HT1080 (cell line): Measurements from ENCODE around the gene CTNNBL1. TPM values are rescaled to one million over a fixed set of nuclear protein-coding genes. Genes with fewer than 3 reads are reported as not detected.

Experiments
- DNase-seq: peaks from one replicate; pipeline ENCODE4 v3.0.0-alpha.2; 2015; ENCODE audit warnings: low read depth
- total RNA-seq: library from RNA; depleted of rRNA; stranded (reverse); fragments of >200 nt; shearing (Covaris generic); gene quantifications from 2 replicates; pipeline ENCODE4 v1.2.3, GENCODE V29; 2014

Gene CTNNBL1
- total RNA-seq, 1 experiment from 2014 or later: 43.1 TPM

DNA sequence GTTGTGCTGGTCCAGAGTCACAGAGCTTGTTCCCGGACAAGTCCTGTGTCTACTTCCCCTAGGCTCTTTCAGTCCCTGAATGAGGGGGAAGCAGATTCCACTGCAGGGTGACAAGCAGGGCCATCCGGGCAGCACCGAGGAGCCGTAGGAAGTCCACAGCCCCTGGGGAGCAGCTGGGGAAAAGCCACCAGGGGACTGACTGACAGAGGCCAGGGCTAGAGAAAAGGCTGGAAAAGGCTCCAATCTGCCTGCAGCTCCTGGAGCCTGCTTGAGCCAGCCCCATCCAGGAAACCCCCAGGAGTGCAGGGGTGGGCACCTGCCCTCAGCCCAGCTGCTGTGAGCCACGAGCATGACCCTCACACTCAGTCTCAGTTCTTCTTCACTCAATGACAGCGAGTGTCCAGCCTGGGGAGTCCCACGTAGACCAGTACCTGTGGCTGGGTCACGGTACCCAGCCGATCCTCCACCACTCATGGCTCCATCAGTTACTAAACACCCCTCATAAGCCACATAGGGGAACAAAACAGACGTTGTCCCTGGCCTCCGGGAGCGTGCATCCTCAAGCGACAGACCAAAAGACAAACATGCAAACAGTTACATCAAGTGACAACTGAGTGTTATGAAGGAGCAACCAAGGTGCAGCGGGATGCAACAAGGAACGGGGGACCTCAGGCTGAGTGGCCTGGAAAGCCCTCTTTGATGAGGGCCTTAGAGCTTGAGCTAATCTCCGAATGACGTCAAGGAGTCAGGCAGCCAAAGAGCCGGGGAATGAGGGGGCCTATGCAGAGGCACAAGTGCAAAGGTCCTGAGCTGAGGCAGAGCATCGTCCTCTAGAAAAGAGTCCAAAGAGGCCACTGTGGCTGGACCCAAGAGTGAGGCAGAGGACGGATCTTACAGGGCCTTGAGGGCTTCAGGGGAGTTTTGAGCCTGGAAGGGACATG lies 184.3 kb downstream of the CTNNBL1 start:
- no peak for DNase-seq

DNA sequence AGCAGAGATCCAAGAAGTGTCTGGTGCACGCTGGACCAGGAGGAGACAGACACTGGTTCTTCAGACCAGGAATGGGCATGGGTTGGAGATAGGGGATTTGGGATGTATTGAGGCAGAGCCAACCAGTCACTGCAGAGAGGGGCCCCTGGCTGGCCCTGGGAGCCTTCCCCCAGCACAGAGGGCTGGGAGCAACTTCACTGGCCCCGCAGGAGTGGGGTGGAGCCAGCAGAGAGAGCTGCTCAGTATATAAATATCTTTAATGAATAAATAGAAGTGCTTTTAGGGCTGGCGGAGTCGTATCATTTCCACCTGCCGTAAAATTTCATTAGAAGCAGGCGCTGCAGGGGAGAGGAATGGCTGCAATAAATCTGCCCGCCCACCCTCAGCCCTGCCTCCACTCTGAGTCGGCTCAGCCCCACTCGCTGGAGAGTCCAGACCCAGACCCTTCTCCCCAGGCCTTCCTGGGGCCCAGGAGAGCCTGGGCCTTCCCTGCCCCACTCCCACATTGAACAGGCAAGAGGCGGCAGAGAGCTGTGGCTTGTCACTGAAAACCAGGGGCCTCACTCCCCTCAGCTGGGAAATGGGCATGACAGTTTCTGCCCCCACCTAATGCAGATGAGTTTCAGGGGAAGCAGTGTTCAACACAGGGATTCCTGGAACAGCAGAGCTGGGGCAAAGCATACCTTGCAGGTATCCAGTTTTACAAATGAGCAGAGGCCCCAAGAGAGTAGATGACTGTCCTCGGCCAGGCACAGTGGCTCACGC lies 185.2 kb downstream of the CTNNBL1 start:
- DNase-seq: no peak

DNA sequence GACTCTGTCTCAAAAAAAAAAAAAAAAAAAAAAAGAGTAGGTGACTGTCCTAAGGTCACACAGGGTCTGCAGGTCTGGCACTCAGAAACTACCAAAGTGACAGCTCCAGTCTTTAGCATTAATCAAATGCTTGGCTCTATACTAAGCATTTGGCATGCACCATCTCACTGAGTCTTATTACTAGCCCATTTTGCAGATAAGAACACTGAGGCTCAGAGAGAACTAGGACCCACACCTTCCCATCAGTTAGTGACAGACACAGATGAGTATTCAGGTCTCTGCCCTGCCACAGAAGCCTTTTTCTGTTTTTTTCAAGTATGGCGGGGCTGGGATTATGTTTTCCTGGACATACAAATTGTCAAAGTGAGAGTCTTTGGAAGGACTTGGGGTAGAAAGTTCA lies 186.0 kb downstream of the CTNNBL1 start:
- DNase-seq: no peak

DNA sequence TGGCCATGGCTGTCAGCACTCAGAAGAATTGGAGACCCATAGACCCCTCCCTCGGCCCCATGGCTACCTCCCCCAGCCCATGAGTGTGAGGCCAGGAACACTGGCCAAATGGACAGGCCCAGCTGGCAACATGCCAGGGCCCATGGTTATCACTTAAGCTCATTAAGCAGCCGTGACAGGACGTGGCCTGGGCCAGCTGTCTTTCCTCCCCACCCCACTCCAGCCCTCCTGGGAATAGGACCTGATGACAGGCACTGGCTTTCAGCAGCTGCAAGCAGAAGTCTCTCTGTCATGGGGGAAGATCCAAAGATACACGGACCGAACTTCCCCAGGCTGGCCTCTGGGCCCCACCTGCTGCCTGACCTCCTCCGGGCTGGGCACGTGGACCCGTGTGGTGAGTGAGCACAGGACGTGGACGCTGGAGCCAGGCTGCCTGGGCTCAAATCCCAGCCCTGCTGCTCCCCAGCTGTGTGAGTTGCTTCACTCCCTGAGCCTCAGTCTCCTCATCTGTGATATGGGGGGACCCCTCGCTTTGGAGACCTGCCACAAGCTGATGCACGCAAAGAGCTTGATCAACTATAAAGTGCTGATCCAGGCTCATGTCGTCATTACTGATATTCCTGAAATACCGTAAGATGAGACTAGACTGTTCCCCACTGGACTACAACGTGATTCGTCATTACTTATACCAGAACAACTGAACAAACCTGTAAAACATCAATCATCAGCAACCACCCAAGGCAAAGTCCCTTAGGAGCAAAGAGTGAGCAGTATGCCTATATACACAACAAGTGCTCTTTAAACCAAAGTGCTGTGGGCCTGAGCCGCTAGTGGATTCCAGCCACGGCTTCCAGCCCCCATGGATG lies 187.1 kb downstream of the CTNNBL1 start:
- no peak for DNase-seq

DNA sequence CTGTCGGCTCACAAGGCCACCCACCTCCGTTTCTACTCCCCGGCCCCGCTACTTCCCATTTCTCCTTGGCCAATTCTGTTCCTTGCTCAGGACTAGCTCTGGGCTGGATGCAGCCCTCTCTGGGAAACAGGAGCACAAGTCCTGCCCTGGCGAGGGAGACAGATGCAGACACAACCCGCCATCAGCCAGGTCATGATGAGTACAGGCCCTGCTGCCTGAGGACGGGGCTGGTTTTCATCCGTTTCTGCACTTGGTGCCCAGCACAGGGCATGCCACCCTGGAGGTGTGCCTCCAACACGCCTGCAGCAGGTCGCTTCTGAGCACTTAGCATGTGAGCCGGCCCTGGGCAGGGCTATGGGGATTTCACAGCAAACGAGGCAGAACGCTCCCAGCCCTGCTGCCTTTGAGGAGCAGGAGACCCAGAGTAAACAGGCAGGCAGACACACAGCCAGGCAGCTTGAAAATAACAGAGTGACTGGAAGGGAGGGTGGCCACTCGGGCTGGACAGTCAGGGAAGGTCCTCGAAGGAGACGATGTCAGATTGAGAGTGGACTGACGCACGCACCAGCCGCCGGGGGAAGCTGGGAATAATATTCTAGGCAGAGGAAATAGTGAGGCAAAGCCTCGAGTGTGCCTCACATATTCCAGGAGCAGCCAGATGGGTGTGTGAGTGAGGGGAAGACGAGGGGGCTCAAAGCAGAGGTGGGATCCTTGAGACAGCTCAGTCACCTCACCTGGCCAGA lies 187.9 kb downstream of the CTNNBL1 start:
- no peak for DNase-seq

DNA sequence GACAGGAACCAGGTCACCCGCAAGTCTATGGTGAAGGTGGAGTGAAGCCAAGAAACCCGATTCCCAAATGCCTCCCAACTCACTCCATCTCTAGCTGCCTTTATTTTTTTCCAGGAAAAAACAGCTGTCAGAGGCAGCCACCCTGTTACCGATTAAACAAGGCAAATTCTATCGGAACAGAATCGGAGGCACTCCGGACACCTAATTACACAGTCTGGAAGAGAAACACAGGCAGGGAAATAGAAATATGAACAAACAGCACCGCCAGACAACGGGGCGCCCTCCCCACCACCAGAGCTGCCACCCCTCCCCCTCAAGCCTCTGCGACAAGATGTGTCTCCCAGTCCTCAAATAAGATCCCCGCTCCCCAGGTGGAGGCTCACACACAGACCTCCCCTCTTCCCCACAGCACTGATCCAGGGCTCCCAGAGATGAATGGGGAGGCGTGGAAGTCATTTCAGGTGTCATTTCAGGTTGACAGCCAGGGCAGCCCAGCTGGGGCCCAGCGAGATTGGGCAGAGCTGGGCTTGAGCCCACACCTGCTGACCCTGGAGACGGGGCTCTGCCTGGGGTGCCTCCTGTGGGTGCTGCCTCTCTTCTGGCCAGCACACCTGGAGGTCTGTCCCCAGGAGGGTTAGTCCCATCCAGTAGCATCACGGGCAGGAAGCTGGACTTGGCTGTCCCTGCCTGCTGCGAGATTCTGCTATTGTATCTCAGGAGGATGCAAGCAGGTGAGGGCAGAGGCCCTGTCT lies 189.3 kb downstream of the CTNNBL1 start:
- DNase-seq: no peak

DNA sequence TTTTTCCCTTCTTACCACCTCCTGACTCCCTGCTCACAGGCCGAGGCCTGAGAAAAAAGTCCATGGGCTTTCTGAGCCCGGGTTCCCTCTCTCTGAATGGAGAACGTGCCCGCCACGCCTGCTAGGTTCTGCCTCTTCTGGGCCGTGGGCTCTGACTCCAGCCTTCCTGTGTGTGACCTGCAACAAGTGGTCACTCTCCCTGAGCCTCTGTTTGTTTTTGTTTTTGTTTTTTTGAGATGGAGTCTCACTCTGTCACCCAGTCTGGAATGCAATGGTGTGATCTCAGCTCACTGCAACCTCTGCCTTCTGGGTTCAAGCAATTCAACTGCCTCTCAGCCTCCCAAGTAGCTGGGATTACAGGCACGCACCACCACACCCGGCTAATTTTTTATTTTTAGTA lies 191.2 kb downstream of the CTNNBL1 start:
- DNase-seq: no peak

DNA sequence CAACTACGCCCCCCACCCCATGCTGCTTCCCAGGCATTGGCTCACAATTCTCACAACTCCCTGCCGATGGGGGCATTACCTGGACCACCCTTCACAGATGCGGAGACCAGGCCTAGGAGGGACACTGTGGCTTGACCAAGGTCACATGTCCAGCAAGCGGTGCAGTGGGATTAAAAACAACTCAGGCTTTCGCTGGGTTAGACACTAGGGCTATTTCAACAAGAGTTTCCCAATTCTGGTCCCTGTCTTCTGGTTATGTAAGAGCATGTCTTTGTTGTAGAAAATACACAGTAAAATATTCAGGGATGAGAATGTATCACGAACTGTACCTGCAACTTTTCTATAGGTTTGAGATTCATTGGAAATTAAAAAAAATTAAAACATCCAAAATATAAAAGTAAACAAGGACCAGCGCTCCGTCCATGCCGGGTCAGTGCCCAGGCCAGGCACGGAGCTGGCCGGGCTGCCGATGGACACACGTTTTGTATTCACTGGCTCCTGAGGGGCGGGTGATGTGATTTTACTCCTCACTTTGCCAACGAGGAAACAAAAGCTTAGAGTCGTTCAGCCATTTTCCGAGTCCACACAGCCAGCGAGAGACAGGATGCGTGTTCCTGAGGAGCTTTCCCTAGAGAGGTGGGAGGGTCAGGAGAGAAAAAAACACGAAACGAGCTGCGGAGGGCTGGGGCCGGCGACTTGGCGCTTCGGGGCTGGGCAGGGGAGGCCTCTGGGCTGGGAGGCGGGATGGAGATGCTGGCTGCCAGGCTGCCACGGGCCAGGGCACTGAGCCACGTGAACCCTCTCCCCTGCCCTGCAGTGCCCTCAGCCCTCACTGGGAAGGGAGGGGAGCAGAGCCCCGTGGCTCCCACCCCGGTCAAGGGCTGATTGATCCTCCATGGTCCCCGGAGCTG lies 192.0 kb downstream of the CTNNBL1 start:
- DNase-seq: no peak

DNA sequence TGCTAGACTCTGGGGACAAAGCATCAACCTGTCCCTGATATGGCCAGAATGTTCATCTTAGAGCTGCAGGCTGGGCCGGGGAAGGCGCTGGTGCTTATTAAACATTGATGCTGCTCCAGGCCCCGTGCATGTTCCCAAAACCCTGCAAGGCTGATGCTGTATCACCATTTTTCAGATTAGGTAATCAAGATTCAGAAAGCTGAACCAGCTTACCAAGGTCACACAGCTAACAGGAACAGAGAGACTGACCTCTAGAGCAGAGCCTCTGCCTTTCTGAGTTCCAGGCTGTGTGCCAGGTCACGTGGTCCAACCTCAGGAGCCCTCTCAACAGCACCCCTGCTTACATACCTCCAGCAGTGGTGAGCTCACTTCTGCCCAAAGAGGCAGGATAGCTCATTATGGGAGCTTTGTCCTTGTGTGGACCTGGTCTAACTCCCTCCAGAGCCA lies 193.0 kb downstream of the CTNNBL1 start:
- DNase-seq: peak; percentile 27

DNA sequence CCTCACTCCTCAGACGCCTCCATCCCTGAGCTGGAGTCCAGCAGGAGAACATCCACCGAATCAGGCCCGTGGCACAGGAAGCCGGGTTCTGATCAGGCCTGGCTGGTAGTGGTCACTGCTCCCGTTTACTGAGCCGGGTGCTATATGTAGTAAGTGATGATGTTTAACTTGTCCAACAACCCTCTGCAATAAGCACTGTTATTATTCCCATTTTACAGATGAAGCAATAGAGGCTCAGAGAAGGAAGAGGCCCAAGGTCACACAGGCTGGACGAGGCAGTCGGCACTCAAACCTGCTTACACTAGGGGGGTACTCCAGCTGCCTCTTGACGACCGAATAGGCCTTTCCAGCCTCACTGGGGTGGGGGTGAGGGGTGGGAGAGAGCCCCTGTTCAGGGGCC lies 194.8 kb downstream of the CTNNBL1 start:
- DNase-seq: no peak

DNA sequence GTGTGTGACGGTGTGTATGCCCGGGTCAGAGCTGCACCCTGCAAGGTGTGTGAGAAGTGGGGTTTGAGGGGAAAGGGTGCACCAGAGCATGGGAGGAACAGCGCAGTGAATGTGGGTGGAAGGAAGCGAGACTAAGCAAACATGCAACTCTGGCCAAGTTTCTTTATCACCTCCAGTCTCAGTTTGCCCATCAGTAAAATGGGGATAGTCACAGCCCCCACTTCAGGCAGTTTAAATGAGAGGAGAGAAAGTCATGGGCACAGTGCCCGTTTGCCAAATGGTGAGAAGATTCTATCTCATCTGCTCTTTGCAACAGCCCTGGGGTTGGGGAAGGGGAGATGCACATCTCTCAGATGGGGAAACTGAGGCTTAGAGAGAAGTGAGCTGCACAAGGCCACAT lies 196.3 kb downstream of the CTNNBL1 start:
- no peak for DNase-seq

DNA sequence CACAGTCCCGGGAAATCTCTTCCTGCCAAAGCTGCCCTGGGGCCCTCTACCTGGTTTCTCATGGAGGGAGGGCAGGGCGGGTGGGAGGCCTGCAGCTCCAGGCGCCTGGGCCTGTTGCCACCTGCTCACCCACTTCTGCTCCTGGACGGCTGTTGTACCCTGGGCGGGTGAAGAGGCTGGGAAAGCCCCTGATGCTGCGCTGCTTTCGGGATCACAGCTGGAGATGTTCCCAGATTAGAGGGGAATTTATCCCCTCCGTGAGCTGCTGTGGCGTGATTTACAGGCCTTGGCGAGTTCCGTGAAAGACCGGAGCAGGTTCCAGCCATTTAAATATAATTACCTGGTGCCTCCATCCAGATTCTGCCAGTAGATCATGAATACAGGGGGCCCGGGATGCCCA lies 196.8 kb downstream of the CTNNBL1 start:
- DNase-seq: no peak

DNA sequence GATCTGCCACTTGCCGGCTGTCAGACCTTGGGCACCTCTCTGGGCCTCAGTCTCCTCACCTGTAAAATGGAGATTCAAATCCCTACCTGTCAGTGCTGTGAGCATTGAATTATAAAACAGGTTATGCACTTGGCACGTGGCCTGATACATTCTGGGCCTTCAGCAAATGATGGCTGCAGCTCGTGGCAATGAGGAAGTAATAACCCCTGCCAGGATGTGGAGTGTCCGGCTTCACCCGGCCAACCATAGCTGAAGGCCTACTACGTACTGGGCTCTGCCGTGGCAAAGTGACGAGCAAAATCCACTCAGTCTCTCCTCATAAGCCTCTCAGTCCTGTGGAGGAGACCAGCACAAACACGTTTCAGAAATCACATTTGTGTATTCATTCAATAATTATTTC lies 198.2 kb downstream of the CTNNBL1 start:
- DNase-seq: no peak

DNA sequence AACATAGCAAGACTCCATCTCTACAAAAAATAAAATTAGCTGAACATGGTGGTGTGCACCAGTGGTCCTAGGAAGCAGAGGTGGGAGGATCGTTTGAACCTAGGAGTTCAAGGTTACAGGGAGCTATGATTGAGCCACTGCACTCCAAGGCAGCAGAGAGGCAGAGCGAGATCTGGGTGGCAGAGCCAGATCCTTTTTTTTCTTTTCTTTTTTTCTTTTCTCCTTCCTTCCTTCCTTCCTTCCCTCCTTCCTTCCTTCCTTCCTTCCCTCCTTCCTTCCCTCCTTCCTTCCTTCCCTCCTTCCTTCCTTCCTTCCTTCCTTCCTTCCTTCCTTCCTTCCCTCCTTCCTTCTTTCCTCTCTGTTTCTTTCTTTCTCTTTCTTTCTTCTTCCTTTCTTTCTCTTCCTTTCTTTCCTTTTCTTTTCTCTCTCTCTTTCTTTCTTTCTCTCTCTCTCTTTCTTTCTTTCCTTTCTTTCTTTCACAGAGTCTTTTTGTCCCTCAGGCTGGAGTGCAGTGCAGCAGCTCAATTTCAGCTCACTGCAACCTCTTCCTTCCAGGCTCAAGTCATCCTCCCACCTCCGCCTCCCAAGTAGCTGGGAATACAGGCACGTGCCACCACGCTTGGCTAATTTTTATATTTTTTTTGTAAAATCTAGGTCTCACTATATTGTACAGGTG lies 199.9 kb downstream of the CTNNBL1 start:
- DNase-seq: no peak

DNA sequence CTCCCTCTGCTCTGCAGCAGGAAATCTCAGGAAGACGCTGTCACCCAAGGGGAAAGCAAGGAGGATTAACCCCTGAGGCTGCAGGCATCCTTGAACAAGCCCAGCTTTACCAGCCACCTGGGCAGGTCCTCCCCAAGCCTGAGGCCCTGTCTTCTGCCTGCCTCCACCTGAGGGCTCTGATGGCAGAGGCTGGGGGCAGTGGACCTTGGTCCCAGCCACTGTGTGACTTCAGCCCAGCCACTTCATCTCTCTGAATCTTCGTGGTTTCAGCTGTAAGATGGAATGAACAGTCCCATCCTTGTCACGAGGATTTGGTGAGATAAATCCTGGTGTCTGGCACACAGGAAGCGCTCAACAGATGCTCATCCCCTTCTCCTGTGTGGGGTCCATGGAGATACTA lies 200.6 kb downstream of the CTNNBL1 start:
- DNase-seq: no peak

DNA sequence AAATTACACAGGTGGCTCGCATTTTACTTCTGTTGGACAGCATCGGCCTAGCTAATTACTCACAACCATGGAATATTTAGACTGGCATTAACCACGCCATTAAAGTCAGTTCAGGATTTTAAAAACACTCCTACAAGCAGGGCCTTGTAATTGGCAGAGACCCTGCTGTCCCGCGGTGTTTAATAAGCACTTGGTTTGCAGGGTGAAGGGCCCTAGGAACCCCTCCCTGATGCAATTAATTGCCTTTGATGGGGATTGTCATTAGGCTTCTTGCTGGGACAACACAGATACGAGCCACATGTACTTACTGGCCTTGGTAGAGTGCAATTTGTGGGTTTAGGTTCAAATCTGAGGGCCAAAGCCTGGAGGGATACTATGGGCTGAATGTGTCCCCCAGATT lies 201.3 kb downstream of the CTNNBL1 start:
- DNase-seq: no peak

DNA sequence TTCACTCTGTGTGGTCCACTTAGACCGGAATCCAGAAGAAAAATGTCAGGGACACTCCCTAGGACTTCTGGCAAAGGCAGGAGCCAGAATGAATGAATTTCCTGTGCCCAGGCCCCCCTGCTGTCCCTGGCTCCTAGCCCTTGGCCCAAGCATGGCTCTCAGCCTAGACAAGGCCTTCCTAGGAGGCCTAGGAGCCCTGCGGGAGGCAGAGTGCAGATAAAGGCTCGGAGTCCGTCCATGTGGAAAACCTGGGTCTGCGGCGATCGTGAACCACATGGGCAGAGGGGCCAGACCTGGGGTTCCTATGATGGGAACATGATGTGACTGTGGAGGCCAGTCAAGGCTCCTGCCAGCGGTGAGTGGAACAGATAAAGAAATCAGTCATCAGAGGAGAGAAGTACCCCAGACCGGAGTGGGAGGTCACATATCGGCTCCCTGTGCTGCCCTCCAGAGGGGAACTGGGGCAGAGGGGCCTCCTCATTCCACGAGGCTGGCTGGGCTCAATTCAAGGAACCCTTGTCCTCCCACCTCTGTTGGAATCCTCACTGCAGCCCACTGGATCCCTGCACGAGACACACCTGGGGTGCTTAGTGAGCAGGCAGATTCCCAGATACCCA lies 203.2 kb downstream of the CTNNBL1 start:
- no peak for DNase-seq
